Astrocyte (in vitro differentiated cells and primary cell): Measurements from ENCODE around the gene C1orf226.

Source experiments
- CTCF ChIP-seq: IDR thresholded peaks from 2 replicates; pipeline ENCODE4 v1.5.1; 2011; ENCODE audit warnings: low read depth, mild to moderate bottlenecking, inconsistent platforms, low read length, moderate library complexity; ENCODE audit not compliant: insufficient read depth
- EZH2 ChIP-seq: IDR thresholded peaks from 2 replicates; pipeline ENCODE4 v1.6.1; 2012; ENCODE audit warnings: mild to moderate bottlenecking, low read length, inconsistent platforms; ENCODE audit not compliant: insufficient read depth

GRCh38 chr1:162335126-162335525, 46.4 kb upstream of the C1orf226 start:
- TF ChIP-seq CTCF (no peak), EZH2 (no peak)
